ENCODE measurements around the gene KCNK7. TPM values are rescaled to one million over a fixed set of nuclear protein-coding genes. Genes with fewer than 3 reads are reported as not detected.

The KCNK7 gene
- total RNA-seq, 3 donors from 2014 or later (not counting 1 experiment from before 2014, with no cell fraction given) = 6.3 to 11.2 (median 7.1) TPM

DNA sequence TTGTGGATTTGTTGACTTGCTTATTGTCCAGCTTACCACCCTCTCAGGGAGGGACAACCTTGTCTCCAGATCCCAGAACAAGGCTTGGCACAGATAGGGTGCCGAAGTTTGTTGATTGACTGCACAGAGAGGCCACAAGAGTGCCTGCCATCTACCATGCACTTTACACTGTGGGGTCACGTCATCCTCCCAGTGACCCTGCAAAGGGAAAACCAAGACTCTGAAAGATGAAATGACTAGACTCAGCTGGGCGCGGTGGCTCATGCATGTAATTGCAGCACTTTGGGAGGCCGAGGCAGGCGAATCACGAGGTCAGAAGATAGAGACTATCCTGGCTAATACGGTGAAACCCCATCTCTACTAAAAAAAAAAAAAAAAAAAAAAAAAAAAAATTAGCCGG lies 32.8 kb downstream of the KCNK7 start:
- TF ChIP-seq, protein P1, sequence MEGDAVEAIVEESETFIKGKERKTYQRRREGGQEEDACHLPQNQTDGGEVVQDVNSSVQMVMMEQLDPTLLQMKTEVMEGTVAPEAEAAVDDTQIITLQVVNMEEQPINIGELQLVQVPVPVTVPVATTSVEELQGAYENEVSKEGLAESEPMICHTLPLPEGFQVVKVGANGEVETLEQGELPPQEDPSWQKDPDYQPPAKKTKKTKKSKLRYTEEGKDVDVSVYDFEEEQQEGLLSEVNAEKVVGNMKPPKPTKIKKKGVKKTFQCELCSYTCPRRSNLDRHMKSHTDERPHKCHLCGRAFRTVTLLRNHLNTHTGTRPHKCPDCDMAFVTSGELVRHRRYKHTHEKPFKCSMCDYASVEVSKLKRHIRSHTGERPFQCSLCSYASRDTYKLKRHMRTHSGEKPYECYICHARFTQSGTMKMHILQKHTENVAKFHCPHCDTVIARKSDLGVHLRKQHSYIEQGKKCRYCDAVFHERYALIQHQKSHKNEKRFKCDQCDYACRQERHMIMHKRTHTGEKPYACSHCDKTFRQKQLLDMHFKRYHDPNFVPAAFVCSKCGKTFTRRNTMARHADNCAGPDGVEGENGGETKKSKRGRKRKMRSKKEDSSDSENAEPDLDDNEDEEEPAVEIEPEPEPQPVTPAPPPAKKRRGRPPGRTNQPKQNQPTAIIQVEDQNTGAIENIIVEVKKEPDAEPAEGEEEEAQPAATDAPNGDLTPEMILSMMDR (IDR thresholded peaks at IDR 0.05) = no peak
- H3K36me3 Mint-ChIP-seq = no peaks in the 10 kb centered on the region
- peaks cover 16 to 40% of the 10 kb centered on the region in 2 donors for H3K4me1 Mint-ChIP-seq
- DNase-seq (no peak), ATAC-seq (no peak)
- Histone ChIP-seq H3K27me3 (ENCODE audit: control insufficient read depth, insufficient read depth, low read length) (no peaks in the 10 kb centered on the region), H3K4me3 (ENCODE audit: low read length) (no peak overlapping the region), H3K4me1 (ENCODE audit: control insufficient read depth, insufficient read depth, low read length) (peaks cover 56% of the 10 kb centered on the region), H3K36me3 (ENCODE audit: control insufficient read depth, insufficient read depth, low read length) (no peaks in the 10 kb centered on the region), H3K9me3 (ENCODE audit: control insufficient read depth, insufficient read depth, low read length) (no peaks in the 10 kb centered on the region), H3K27ac (ENCODE audit: low read length) (no peak overlapping the region)
- no peaks in the 10 kb centered on the region for H3K27me3 Mint-ChIP-seq (ENCODE audit: low read depth in 2 of 2)
- intact Hi-C loops (cut with micrococcal nuclease) = no loop called here
- peak overlapping the region in 1 of 2 donors; percentile 99 for H3K27ac Mint-ChIP-seq
- 94% methylated on average over 7 of the region's 9 CpGs for WGBS (ENCODE audit: insufficient coverage)
- no peaks in the 10 kb centered on the region for H3K9me3 Mint-ChIP-seq
- no peak overlapping the region for H3K4me3 Mint-ChIP-seq

DNA sequence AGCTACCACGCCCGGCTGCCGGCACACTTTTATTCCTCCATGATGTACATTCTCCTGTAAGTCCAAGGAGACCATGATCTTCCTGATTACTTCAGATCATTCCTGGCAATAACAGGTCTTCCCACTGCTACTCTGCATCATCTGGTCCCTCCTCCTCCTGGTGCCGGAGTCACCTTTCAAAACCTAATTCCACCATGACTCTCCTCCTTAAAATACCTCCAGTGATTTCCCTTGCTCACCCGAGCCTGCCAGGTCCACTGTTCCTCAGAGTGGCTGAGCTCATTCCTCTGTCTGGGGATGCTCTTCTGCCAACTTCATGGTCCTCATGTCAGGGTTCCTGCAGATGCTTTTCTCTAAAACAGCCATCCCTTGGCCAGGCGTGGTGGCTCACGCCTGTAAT lies 33.6 kb downstream of the KCNK7 start:
- peak overlapping the region in 1 of 2 donors; percentile 40 for H3K27ac Mint-ChIP-seq
- H3K27me3 Mint-ChIP-seq (ENCODE audit: low read depth in 2 of 2) = no peaks in the 10 kb centered on the region
- no peak for ATAC-seq
- Histone ChIP-seq H3K36me3 (ENCODE audit: control insufficient read depth, insufficient read depth, low read length) (no peaks in the 10 kb centered on the region), H3K9me3 (ENCODE audit: control insufficient read depth, insufficient read depth, low read length) (no peaks in the 10 kb centered on the region), H3K27ac (ENCODE audit: low read length) (no peak overlapping the region), H3K4me3 (ENCODE audit: low read length) (no peak overlapping the region), H3K4me1 (ENCODE audit: control insufficient read depth, insufficient read depth, low read length) (peaks cover 55% of the 10 kb centered on the region), H3K27me3 (ENCODE audit: control insufficient read depth, insufficient read depth, low read length) (no peaks in the 10 kb centered on the region)
- H3K4me1 Mint-ChIP-seq = peaks cover 16 to 46% of the 10 kb centered on the region in 2 donors
- no peaks in the 10 kb centered on the region for H3K9me3 Mint-ChIP-seq
- DNase-seq = no peak
- no peak overlapping the region for H3K4me3 Mint-ChIP-seq
- intact Hi-C loops (cut with micrococcal nuclease) = no loop called here
- TF ChIP-seq, protein P1 (IDR thresholded peaks at IDR 0.05) = no peak
- WGBS (ENCODE audit: insufficient coverage) = 95% methylated on average over 7 of the region's 7 CpGs
- H3K36me3 Mint-ChIP-seq = no peaks in the 10 kb centered on the region

DNA sequence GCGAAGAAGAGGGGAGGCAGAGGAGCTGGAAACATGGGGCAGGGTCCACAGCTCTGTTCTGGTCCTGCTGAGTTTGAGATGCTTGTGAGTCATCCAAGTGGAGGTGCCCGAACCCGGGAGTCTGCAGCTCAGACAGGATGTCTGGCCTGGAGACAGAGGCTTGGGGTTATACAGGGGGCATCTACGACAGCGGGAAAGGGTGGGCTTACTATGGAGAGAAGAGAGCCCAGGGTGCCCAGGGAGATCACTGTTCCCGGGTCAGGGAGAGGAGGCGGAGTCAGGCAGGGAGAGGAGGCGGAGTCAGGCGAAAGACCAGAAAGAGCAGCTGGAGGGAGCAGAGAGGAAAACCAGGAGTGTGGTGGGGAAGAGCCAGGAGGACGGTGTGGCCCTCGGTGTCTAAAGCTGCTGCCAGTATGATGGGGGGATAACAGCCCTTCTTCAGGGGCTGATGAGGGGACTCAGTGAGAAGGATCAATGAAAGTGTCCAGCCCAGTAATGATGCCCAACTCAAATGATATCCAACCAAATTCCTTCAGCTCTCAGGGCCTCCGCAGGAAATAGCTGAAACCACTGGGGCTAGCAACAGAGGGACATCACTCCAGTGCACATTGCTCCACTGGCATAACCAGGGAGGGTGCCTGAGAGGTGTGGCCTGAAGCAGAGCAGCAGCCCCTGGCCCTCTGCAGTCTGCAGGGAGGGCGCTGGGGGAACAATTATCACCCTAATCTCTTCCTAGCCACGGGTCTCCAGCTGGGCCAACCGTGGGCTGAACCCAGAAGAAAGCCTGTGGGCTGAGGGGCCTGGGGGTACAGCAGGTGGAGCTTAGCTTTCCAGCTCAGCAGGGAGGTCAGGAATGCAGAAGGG lies 34.8 kb downstream of the KCNK7 start:
- peaks cover 21 to 46% of the 10 kb centered on the region in 2 donors for H3K4me1 Mint-ChIP-seq
- H3K27me3 Mint-ChIP-seq (ENCODE audit: low read depth in 2 of 2) = no peaks in the 10 kb centered on the region
- no peaks in the 10 kb centered on the region for H3K27me3 ChIP-seq (ENCODE audit: control insufficient read depth, insufficient read depth, low read length)
- no peaks in the 10 kb centered on the region for H3K9me3 Mint-ChIP-seq
- H3K36me3 ChIP-seq (ENCODE audit: control insufficient read depth, insufficient read depth, low read length) = no peaks in the 10 kb centered on the region
- ATAC-seq = no peak
- no peak for DNase-seq
- no peaks in the 10 kb centered on the region for H3K36me3 Mint-ChIP-seq
- H3K4me3 ChIP-seq (ENCODE audit: low read length) = no peak overlapping the region
- TF ChIP-seq, protein P1 (IDR thresholded peaks at IDR 0.05) = no peak
- WGBS (ENCODE audit: insufficient coverage) = 70% methylated on average over 14 of the region's 15 CpGs
- H3K9me3 ChIP-seq (ENCODE audit: control insufficient read depth, insufficient read depth, low read length) = no peaks in the 10 kb centered on the region
- H3K27ac Mint-ChIP-seq = peak overlapping the region; percentile 57 to 95
- H3K27ac ChIP-seq (ENCODE audit: low read length) = no peak overlapping the region
- H3K4me1 ChIP-seq (ENCODE audit: control insufficient read depth, insufficient read depth, low read length) = peaks cover 55% of the 10 kb centered on the region
- intact Hi-C loops (cut with micrococcal nuclease) = no loop called here
- H3K4me3 Mint-ChIP-seq = no peak overlapping the region
